T1000 (cell line): ENCODE data around the gene FMO1.
"Not testable (repeated sequence)": the region's sequence is repeated elsewhere in the genome, so short reads cannot be mapped to it uniquely, and the experiment has no call there.

Source experiments
- DNase-seq: peaks from one replicate; lab custom pipeline; 2025; ENCODE audit warnings: mixed read lengths; lab: John Stamatoyannopoulos, UW

Gene FMO1

GRCh38 chr1:171248302-171248701 is at the start of gene FMO1:
Gene FMO1 (plus strand): TSS chr1:171248494. CDS start chr1:171258088, 9,594 bp downstream.
- DNase-seq, result no peak

GRCh38 chr1:171204296-171204695 is 44.0 kb upstream of the FMO1 start:
- DNase-seq, result no peak

DNA sequence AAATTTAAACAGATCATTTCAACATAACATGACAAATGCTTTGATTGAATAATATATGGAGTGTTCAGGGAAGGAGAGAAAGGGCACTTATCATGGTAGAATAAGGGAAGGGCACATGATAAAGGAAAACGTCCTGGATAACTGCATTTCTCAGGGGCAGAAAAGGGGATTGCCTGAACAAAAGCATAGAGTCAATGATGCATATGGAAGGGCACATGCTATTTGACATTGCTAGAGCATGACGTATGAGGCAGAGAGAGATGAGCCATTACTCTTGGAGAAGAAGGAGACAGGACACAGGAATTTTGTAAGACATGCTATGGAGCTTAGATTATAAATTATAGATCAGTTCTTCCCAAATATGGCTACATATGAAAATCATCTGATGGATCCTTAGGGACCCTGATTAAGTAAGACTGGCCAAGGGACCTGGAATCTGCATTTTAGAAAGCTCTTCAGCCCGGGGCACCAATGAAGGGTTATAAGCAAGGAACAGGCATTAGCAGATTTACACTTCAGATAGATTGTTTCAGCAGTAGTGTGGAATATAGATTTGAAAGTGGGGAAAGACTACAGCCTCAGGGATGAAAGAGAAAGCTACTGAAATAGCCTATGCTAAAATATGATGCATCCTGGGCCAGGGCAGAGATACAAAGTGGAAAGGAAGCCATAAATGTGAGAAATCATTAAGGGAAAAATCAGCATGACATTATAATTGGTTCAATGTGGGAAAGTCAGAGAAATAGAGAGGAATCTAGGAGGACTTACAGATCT is 41.9 kb upstream of the FMO1 start:
- no peak for DNase-seq

DNA sequence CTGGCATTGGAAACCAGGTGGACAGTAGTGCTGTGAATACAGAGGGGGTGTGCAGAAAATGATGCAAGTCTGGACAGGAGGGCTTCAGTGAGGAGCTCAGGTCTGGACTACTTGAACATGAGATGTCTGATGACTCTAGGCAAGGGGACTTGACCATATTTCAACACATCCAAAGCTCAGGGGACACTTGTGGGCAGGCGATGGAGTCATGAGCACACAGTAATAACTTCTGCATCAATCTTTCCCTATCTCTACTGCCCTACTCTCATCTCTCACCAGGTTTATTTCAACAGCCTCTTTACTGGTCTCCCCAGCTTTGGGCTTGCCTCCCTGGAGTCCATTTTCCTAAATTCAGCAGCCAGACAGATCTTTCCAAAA is 41.3 kb upstream of the FMO1 start:
- DNase-seq, result no peak

DNA sequence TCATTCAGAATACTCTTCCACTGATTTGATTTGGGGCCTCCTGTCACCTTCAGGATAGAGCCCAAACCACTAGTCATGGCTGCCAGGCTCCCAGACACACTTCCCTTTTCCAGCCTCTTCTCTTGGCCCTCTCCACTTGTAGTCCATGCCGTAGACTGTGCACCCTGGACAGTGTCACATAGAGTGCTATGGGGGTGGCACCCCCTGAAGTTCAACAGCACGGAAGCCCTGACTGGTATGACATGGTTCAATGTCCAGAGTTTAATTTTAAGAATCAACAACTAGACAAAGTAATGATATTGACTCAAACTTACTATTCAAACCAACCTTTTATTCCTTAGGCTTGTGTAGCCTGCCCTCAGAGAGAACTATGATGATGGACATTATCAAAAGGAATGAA is 40.9 kb upstream of the FMO1 start:
- DNase-seq, result no peak

- DNase-seq, result no peak
Observed at GRCh38 chr1:171210355-171210754, 37.9 kb upstream of the FMO1 start.

DNA sequence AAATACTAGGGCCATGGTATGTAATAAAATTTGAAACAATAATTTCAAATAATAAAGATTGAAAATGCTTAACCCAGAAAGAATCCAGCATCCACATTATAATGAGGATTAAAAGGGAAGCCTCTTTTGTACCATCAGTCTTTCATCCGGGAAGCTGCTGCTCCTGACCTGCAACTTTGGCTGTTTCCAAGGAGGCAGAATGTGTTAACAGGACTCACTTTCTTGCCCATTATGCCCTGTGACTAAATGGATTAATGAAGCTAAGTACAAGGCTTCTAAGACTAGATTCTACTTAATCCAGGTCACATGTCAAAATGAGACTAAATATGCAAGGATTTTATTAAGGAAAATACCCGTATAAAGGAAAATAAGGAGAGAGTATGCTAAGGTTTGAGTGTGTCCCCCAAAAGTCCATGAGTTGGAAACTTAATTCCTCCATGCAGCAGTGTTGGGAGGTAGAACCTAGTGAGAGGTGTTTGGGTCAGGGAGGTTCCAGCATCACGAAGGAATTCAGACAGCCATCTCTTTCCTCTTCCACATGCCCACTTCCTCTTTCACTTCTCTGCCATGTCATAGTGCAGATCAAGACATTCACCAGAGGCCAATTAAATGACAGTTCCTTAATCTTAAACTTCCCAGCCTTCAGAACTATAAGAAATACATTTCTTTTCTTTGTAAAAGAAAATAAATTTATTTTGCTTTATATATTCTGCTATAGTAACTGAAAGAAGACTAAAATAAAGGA is 35.5 kb upstream of the FMO1 start:
- no peak for DNase-seq

DNA sequence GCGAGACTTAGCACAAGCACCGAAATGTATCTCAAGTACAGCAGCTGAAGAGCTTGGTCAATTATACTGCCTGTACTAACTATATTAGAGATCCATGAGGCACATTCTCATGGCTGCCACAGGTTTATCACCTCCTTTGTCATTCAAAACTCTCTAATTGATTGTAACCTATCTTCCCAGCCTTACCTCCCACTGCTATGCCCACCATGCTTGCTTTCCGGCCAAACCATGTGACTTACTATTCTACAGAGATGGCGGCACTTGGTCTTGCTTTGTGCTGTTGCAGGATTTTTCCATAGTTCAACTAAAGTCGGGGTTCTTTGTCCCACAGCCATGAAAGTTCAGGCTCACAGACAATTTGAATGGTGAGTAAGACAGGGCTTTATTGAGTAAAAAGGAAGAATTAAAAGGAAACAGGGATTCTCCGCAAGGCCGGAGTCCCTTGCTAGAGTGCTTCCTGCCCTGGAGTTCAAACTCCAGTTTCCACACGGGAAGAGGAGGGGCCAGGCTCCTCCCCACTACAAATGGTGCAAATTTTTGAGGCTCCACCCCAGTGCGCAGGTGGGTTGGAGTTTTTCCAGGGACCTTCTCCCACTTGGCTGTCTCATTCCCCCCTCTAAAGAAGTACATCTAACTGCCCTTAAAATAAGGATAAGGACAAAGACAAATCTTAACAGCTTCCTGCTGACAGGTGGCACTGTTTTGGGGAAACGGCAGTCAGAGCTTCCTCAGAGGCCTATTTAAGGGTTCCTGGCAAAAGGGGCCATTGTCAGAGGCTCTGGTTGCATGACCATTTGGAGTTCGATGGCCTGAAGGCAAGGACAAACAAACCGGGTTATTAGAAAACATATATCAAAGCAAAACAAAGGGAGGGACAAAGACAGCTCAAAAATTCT is 34.5 kb upstream of the FMO1 start:
- DNase-seq, result no peak

DNA sequence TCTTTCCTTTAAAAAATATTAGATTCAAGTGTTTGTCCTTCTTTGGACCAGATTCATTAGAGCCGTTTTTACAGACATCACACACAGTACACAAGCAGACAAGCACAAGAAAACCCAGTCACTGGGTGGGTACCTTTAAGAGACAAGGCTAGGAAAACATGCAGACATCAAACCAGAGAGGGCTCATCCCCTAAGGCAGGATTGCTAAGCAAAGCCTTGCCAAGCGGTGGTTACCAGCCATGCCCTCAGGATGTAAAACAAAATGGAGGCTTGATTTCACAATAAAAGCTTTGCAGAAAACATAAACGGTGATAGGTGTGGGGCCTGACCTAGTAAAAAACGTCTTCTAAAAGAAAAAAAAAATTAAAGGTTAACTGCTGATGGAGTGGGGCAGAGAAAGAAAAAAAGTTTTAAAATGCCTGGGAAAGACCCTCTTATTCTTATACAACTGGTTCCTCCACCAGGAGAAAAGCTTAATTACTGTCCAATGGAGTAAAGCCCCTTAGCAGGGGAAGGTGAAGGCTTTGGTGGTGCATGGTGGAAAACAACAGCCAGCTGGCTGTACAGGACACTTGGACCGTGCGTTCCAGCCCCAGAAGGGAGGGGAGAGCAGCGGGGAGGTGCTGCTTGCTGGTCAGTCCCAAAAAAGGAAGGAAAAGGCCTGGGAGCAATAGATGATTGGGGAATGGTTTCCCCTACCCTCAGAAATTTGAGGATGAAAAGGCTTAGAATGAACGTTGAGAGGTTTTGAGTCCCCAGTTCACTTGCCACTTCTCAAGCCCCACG is 30.4 kb upstream of the FMO1 start:
- peak; percentile 29 for DNase-seq

DNA sequence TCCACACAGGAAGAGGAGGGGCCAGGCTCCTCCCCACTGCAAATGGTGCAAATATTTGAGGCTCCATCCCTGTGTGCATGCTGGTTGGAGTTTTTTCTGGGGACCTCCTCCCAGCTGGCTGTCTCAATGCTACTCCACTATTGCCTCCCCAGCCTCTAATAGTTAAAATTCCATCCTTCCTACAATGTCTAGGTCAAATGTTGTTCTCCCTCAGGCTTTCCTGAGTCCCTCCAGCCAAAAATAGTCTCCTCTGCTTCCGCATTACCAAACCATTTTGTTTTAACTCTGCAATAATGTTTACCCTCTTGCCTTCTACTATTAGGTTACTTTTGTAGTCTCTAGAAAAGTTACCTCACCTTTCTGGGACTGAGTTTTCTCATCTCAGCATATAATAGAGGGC is 29.6 kb upstream of the FMO1 start:
- no peak for DNase-seq

- DNase-seq, result no peak
Observed at GRCh38 chr1:171219346-171220080, 28.8 kb upstream of the FMO1 start.

DNA sequence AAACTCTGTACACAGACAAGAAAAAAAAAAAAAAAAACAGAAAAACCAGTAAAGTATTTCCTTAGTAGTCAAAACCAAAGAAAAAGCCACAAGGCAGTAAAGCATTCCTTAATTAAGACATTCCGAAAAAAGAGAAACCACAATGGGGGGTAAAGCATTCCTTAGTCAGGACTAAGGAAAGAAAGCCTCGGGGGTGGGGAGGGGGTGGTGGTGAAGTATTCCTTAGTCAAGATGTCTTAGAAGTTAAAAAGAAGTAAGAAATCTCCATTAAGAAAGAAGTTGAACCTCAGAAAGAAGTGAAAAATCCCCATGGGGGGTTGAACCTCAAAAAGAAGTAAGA is 28.2 kb upstream of the FMO1 start:
- peak; percentile 12 for DNase-seq

DNA sequence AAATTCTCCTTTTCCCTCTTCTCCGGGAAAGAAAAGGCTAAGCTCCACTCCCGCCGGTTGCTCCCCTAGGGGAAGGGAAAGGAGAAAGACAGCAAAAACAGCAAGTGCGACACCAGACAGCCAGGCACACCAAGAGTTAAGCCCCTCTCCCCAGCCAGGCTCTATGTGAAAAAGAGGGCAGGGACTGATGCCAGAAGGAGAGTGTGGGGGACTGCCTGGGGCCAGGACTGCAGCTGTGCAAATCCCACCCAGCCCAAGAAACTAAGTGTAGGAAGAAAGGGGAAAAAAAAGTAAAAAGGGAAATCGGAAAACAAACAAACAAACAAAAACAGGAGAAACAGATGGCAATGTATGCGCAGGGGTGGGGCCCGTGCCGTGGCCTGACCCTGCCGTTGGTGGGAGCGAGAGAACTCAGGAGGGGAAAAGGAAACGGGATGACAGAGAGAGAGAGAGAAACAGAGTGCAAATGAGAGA is 27.7 kb upstream of the FMO1 start:
- DNase-seq, result peak; percentile 24

DNA sequence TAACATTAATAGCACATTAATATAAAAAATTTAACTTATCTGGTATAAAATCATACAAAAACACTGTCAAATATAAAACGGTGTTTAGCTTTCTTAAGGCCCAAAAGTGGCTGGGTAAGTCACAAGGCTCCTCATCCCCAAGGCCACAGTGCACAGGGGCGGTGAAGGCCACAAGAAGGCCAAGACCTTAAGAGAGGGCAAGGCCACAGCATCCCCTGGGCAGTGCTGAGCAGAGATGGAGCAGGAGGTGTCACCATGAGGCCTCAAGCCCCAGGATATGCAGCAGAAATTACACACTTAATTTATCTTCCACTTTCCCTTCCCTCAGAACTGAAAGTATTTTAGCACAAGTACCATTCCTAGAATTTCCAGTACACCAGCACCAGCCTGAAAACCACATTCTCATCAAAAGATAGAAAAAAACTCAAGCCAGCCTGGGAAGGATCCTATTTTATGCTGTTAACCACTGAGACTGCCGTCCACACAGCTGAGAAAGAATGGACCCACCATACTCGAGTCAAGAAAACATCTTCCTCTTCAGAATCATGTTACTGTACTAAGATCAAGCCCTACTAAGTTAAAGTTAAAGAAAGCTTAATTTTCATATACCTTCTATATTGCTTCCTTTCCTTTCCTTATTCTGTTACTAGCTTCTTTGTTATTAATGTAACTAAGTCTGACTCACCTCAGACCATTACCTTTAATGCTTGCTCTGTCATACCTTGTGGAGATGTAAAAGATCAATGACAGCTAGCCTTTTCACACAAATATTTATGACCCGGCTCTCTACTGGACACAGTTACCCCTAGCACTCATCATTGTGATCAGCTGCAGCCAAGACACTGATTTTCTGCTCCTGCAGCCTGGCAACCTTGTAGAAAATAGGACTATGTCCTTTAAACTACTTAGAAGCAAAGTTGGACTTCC is 26.4 kb upstream of the FMO1 start:
- no peak for DNase-seq

GRCh38 chr1:171222936-171223335 is 25.4 kb upstream of the FMO1 start:
- no peak for DNase-seq

DNA sequence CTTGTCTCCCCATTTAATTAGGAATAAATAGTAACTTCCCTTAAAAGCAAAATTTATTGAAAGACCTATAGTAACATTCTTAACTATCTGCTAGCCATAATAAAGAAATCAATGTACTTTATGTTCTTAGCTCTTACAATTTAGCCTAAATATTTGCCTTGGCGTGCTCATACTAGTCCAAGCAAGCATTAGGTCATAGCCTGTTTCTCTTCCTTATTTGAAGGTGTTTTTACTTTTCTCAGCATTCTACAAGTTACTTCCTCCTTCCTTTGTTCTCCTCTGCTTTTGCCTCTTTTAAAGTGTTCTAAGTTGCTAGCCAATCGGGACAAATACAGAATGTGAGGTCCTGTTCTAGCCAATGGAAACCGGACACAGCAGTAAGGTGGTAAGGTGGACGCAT is 24.0 kb upstream of the FMO1 start:
- DNase-seq, result not testable (repeated sequence)

- DNase-seq, result peak; percentile 14
Observed at GRCh38 chr1:171226747-171227370, 21.4 kb upstream of the FMO1 start.

- DNase-seq, result no peak
Observed at GRCh38 chr1:171231326-171231725, 17.0 kb upstream of the FMO1 start.

DNA sequence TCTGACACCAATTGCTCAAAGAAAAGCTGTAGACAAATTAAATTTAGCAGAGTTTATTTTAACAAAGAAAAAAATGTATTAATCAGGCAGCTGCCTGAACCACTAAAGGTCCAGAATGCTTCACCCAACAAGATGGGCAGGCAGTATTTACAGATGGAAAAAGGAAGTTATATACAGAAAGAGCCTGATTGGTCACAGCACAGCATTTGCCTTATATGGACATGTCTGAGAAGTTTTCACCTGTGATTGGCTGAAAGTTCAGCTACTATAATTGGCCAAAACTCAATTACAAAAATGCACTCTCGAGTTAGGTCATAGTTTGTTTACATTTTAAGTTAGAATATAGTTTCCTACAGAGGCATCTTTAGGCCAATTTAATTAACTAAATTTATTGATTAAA is 15.1 kb upstream of the FMO1 start:
- no peak for DNase-seq
